Stimulated activated CD8-positive, alpha-beta memory T cell treated with anti-CD3 and anti-CD28 coated beads, Interleukin-7, amount 100 ng/mL, for 24 hours (primary cell): ENCODE results near the gene TTLL11.

Experiments
- DNase-seq: peaks from one replicate; pipeline ENCODE4 v3.0.0-alpha.2; 2020; ENCODE audit warnings: low read depth

Gene TTLL11

DNA sequence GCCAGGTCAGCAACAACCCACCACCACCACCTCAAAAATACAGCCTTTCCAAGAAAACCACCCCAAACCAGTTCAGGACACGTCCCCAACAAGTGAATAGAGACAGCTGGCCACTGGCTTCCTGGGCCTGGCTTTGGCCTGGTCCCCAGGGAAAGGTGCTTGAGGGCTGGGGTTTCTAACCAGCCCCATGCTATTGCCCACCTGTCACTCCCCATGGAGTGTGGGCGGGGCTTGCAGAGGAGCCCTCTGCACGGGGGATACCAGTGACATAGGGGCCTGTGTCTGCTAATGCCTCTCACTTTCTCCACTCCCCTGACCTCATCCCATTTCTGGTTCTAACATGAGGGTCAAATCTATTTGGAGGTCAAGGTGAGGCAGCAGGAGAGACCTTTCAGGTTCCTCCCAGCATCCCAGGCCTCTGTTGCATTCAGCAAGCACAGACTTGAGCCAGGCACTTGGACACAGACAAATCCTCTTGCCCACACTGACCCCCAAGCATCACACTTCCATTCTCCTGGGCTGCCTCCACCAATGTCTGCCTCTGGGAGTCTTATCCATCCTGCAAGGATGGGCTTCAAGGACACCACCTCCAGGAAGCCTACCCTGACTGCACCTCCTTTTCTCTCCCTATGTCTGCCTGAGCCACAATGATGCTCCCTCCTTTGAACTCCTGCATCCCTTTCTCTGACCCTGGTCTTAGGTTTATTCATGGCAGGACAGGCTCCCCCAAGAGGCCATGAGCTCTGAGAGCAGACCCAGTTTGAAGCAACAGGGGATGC is 16.1 kb upstream of the TTLL11 start:
- DNase-seq = no peak

GRCh38 chr9:122107291-122107805 is 14.2 kb upstream of the TTLL11 start:
- no peak for DNase-seq

- no peak for DNase-seq
Measured at GRCh38 chr9:122106576-122106975, 13.5 kb upstream of the TTLL11 start.

DNA sequence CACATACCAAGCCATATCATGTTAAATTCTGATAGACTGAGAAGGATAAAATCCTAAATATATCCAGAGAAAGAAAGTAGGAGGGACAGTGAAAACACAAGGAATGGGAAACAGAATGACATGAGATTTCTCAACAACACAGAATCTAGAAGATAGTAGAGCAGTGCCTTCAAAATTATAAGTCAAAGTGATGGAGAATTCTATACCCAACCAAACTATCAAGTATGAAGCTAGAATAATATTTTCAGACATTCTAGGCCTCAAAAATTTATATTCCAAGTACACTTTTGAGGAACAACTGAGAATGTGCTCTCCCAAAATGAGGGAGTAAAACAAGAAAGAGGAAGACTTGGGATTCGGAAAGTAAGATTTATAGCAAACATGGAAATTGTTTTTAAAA is 10.9 kb upstream of the TTLL11 start:
- DNase-seq = no peak

- DNase-seq = no peak
Measured at GRCh38 chr9:122102156-122102555, 9.0 kb upstream of the TTLL11 start.

GRCh38 chr9:122100756-122101155 is 7.6 kb upstream of the TTLL11 start:
- no peak for DNase-seq

DNA sequence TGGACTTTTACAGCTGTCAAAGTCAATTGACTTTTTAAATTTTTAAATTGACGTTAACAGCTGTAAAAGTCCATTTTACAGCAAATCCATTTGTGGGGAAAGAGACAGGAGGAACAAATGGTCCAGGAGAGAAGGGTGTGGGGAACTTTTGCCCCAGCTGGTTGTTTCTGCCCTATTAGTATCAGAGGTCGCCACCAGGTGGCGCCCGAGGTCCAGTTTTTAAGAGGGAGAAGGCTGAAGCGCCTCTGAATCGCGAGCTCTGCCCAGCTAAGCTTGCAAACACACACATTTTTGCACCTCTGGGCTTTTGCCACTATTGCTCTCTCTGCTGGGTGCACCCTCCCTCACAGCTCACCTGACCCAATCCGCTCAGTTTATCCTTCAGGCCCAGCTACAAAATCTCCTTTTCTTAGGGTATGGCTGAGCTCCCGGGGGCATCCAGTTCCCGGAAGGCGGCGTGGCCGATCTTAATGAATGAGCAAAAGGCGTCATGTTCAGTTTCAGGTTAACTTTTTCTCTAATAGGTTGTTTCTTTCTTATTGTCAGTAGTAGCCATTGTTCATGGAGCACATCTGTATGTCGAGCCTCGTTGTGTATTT is 6.3 kb upstream of the TTLL11 start:
- peak; percentile 63 for DNase-seq

GRCh38 chr9:122097679-122098315 is 4.7 kb upstream of the TTLL11 start:
- DNase-seq = no peak

- no peak for DNase-seq
Measured at GRCh38 chr9:122096620-122097415, 3.7 kb upstream of the TTLL11 start.

DNA sequence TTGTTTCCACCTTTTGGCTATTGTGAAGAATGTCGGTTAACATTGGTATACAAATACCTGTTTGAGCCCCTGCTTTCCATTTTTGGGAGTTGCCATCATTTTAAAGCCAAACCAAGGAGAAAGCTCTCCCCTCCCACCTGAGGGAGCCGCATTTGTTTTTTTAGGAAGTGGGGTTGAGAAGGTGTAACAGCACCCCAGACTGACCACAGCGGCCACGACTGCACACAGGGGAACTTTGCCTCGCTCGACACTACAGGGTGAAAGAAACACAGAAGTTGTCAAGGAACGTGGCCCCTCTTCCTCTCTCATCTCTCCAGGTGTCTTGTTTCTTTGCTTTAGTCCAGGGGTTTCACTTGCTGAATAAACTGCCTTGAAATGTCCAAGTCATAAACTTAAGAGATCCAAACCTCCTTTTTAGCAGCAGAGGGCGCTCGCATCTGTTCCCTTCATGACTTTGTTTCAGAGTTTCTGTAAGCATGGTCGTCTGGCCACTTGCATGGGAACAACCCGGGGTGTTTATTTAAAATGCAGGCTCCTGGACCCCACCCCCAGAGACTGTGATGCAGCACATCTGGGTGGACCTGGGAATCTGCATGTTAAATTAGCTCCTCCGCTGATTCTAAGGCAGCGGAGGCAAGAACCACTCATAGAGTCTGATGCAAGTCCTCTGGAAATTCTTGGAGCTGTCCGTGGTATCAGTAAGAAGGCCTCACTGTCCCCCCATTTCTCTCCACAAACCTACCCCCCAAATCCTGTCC is 2.1 kb upstream of the TTLL11 start:
- DNase-seq = peak; percentile 33

DNA sequence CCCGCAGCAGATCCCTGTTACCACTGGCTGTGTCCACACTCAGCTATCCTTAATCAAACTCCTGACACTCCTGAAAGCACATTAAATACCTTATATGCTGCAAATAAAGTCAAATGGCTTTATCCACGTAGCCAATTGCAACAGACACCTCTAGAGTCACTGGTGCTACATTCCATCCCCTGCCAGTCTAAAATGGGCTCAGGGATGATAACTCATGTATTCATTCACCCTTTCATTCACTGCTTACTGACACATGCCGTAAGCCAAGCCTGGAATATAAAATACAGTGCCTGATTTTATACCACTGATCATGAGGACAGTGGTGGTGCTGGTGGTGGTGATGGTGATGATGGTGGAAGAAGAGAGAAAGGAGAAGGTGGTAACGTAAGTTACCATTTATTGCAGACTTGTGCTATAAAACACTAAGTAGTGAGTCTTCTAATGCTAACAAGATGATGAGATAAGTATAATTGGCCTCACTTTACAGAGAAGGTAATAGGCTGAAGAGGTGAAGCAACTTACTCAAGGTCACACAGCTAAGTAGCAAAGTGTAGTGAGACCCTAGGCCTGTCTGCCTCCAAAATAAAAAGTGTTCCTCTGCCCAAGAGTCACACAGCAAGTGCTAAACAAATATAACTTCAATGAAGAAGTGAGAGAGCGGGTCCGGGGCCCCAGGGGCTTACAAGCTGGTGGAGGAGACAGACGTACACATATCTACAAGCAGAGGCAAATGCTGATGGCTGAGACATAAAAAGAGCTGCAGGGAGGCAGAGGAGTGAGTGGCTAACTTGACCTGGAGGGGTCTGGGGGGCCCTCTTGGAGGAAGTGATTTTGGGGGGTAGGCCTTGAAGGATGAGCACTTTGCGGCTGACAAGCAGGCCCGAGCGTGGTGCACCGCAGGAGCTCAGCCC is 1.2 kb downstream of the TTLL11 start:
- DNase-seq = no peak

DNA sequence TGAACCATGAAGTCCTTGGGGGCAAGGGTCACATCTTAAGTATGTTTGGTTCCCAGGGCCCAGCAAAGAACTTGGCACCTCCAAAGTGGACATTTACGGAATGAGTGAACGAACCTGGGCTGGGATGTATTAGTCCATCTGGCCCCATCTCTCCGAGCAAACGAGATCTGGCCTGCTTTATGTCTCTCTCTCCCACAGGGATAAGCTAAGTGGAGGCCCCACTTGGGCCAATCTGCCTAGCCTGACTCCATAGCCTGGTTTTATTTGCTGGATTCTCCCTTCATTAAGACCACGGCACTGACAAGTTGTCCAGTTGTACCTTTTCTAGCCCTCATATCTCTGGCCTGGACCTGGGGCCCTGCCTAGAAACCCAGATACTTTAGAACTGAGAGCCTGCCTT is 2.1 kb downstream of the TTLL11 start:
- DNase-seq = no peak

DNA sequence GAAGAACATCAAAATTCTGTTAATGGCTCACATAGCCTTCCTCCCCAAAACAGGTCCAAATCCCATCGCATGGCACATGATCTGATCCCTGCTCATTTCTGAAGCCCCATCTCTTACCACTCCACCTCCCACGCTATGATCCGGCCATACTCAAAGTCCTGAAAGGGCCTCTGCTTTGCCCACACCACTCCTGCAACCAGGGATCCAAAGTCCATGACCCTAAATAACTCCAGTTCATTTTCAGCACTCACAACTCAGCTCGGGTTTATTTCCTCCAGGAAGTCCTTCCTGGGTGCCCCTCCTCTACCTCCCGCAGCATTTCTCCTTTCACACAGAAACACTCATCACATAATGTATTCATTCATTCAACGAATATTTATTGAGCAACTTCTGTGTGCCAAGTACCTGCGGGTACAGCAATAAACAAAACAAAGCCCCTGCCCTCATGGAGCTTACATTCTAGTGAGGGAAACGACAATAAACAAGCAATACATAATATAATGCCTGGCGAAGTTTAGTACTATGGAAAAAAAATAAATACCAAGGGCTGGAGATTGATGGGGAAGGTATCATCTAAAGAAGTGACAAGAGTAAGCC is 2.7 kb downstream of the TTLL11 start:
- no peak for DNase-seq

DNA sequence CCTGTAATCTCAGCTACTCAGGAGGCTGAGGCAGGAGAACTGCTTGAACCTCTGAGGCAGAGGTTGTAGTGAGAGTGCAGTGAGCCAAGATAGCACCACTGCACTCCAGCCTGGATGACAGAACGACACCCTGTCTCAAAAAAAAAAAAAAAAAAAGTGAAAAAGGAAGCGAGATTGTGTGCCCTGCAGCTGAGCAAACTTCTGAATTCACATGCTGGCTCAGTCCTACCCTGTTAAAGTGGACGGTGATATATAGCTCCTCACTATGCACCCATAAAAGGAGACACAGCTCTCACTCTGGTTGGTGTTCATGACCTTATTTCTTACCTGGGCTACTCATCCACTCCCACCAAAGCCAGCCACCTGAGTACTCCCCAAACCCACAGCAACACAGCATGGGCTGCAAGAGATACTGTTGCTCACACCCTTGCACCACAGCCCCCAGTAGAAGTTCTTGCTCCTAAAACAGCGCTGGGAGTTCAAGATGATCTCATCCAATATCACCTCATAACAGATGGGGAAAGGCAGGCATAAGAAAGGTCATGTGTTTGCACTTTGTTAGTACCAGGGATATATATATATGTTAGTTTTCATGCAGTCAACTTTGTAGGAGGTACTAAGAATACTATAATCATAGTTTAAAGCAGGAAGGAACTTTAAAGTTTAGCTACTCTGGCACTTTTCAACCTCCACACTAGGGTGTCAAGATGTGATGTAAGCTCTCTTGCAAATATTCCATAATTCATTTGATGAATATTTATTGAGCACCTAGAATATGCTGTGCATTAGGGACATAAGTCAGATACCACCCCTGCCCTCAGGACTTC is 4.0 kb downstream of the TTLL11 start:
- DNase-seq = no peak

DNA sequence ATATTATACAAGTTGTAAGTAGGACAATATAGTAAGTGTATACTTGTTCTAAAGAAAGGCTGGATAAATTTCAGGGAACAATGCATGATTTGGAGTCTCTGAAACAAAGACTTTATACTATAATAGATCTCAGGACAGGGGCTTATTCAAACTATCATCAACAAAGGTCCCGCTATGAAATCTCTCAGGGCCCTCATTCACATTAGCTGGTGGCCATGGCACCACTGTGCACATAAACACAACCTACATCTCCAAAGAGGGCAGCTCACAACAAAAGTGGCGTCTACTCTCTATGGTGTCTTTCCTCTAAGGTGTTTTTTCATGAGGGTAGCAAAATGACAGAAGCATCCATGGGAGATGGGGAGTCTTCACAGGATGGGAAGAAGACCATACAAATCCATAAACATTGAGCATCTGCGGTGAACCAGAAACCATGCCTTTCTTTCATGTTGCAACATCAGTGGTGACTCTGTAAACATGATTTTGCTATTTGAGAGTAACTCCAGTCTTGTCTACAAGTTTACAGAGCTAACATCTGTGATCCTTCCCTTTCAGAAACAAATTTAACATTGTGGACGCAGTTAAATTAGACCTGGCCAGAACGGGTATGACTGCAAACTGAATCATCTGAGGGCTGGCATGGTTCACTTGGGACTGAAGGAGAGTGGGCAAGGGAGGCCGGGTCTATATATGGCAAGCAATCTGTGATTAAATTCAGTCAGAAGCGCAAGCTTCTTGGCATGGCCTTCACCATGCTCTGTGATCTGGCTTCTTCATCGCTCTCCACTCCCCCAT is 5.5 kb downstream of the TTLL11 start:
- DNase-seq = no peak

DNA sequence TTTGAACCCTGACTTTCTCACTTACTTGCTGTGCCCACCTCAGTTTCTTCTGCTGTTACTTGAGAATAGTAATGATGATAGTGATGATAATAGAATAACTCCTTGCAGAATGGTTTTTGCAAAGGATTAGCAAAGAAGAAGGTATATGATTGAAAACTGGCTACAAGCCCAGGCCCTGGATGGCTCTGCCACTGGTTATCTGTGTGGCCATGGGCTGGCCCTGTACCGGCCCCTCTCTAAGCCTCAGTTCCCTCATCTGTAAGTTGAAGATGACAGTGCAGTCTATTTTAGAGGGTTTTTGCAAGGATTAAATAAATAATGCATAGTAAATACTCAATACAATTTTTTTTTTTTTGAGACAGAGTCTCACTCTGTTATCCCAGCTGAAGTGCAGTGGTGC is 6.2 kb downstream of the TTLL11 start:
- DNase-seq = no peak

DNA sequence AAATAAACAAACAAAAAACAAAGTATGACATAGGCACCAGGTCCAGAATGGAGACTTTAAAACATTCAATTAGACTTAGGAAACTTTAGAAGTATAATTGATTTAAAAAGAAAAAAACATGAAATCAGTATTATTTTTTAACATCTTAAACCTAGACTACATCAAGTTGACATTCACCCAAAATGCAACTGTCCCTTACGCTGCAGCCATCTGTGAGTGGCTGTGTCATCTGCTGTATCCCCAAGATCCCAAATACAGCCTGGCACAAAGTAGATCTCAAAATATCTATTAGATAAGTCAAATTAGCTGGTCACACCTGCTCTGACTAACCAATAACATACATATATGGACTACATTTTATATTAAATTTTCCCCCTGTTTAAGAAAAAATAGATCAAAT is 7.8 kb downstream of the TTLL11 start:
- DNase-seq = no peak

DNA sequence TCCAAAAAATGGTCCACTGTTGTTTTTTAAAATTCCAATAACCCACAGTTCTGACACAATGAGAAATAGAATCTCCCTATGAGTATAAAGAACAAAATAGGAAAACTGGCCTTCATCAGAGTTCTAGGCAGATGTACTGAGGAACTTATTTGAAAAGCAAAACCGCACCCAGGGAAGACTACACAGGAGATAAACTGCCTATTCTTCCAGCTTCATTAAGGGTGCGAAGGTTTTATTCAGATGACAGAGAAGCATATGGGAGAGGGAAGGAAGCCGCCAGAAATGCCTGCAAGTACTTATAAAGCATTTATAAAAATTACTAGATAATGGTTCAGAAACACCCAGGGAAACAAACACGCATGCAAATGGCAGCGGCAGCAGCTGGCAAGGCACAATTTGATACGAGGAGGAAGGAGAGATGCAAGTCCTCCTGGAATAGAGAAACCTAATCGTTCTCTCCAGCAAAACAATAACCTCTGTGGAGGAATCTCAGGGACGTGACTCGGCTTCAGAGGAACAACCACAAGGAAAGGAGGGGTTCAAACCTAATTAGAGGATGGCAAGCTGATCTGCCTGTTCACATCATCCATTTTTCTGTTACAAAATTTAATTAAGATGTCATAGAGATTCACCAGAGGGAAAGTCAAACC is 9.0 kb downstream of the TTLL11 start:
- no peak for DNase-seq
